Ascending aorta (tissue), 2 donors: ENCODE results near the gene ACADL. TPM values are rescaled to one million over a fixed set of nuclear protein-coding genes. Genes with fewer than 3 reads are reported as not detected.
"Not testable (repeated sequence)": the region's sequence is repeated elsewhere in the genome, so short reads cannot be mapped to it uniquely, and the experiment has no call there.

Experiments
- DNase-seq, 2 donors: peaks; one replicate each; pipeline ENCODE4 v3.0.0-alpha.2; 2019; ENCODE audit warnings: low spot score in 2 of 2
- H3K27ac ChIP-seq, 2 donors: fragments of 200-600 bp; sonication (generic); one replicate each; pipeline ENCODE4 v1.5.1; 2016 to 2017; ENCODE audit warnings: mild to moderate bottlenecking in 1 of 2
- H3K27me3 ChIP-seq: fragments of 200-600 bp; sonication (generic); one replicate; pipeline ENCODE4 v1.5.1; 2017
- H3K36me3 ChIP-seq, 2 donors: fragments of 200-600 bp; sonication (generic); one replicate each; pipeline ENCODE4 v1.5.1; 2016
- H3K4me1 ChIP-seq, 2 donors: fragments of 200-600 bp; sonication (generic); one replicate each; pipeline ENCODE4 v1.5.1; 2016 to 2017; ENCODE audit warnings: mild to moderate bottlenecking in 1 of 2
- H3K4me3 ChIP-seq, 2 donors: fragments of 200-600 bp; sonication (generic); one replicate each; pipeline ENCODE4 v1.5.1; 2016 to 2017; ENCODE audit warnings: mild to moderate bottlenecking in 1 of 2
- H3K9me3 ChIP-seq, 2 donors: fragments of 200-600 bp; sonication (generic); one replicate each; pipeline ENCODE4 v1.5.1; 2016
- intact Hi-C: fragments of 100-400 bp; cut with DNase I; formaldehyde crosslinking; loops from one replicate; pipeline ENCODE4 v1.15.1; 2023
- total RNA-seq: library from RNA; depleted of rRNA; stranded (reverse); fragments of >200 nt; gene quantifications from one replicate; pipeline ENCODE4 v1.1.0, GENCODE V29; 2016
- TF ChIP-seq, protein P1 (sequence below), 3 experiments: fragments of 200-600 bp in 2 of 3; fragments of 450-650 bp in 1 of 3; sonication (generic) in 2 of 3; IDR thresholded peaks; one replicate each; pipeline ENCODE4 v1.5.1; 2016 to 2019; ENCODE audit warnings: antibody characterized with exemption in 3 of 3, mild to moderate bottlenecking in 1 of 3, moderate library complexity in 1 of 3

The ACADL gene
- total RNA-seq, 1 donor from 2014 or later, result 18.5 TPM

DNA sequence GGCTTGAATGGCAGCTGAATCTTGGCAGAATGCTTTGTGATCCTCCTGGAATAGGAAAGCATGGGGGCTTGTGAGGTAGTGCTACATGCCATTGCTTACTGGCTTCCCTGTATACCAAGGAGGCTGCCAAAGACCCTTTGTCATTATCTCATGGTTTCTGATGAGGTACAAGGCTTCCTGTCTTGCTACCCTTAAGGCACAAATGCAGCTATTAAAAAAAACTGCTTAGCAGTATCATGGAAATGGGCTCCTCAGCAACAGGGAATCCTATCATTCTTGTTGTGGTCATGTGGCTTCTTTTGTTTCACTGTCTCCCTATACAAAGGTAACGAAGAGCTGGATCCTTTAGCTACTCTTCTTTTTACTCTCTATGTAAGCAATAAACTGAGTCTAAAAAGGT lies 47.5 kb downstream of the ACADL start:
- Histone ChIP-seq H3K4me3 (no peak overlapping the region), H3K4me1 (peaks cover under 1 to 3% of the 10 kb centered on the region in 2 donors), H3K27ac (no peak overlapping the region), H3K36me3 (peaks cover 5 to 15% of the 10 kb centered on the region in 2 donors), H3K27me3 (no peaks in the 10 kb centered on the region), H3K9me3 (no peaks in the 10 kb centered on the region)
- no peak for DNase-seq
- intact Hi-C loops, result loop anchor here (10.0 kb wide), 1 partner anchor 653 kb away; no protein-coding TSS in a partner anchor
- TF ChIP-seq, protein P1, sequence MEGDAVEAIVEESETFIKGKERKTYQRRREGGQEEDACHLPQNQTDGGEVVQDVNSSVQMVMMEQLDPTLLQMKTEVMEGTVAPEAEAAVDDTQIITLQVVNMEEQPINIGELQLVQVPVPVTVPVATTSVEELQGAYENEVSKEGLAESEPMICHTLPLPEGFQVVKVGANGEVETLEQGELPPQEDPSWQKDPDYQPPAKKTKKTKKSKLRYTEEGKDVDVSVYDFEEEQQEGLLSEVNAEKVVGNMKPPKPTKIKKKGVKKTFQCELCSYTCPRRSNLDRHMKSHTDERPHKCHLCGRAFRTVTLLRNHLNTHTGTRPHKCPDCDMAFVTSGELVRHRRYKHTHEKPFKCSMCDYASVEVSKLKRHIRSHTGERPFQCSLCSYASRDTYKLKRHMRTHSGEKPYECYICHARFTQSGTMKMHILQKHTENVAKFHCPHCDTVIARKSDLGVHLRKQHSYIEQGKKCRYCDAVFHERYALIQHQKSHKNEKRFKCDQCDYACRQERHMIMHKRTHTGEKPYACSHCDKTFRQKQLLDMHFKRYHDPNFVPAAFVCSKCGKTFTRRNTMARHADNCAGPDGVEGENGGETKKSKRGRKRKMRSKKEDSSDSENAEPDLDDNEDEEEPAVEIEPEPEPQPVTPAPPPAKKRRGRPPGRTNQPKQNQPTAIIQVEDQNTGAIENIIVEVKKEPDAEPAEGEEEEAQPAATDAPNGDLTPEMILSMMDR (IDR thresholded peaks at IDR 0.05), result no peak

GRCh38 chr2:210177115-210177514 lies 48.1 kb downstream of the ACADL start:
- not testable (repeated sequence) for DNase-seq, H3K4me1 ChIP-seq, H3K27ac ChIP-seq, H3K27me3 ChIP-seq, H3K9me3 ChIP-seq, H3K4me3 ChIP-seq
- intact Hi-C loops, result loop anchor here (10.0 kb wide), 1 partner anchor 652 kb away; no protein-coding TSS in a partner anchor
- H3K36me3 ChIP-seq, result peaks cover 4 to 11% of the 10 kb centered on the region in 2 donors

DNA sequence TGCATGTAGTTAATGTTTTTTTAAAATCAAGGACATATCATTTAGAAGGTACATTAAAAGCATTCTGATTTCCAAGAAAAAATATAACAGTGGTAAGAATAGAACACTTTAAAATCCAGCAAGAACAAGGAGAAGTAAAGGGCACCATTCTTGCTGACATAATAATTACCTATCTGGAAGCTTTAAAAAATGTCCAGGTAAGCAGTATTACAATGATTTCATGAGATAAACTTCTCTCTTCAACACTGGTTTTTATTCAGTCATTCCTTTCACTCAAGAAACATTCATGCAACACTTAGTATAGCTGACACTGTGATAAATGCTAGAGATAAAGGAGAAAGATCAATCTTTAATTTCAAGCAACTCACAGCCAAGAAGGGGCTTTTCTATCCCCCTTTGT lies 51.2 kb downstream of the ACADL start:
- Histone ChIP-seq H3K9me3 (no peaks in the 10 kb centered on the region), H3K36me3 (peaks cover 0 to 5% of the 10 kb centered on the region in 2 donors), H3K27me3 (no peaks in the 10 kb centered on the region), H3K4me1 (peaks cover 2 to 4% of the 10 kb centered on the region in 2 donors), H3K27ac (no peak overlapping the region), H3K4me3 (no peak overlapping the region)
- intact Hi-C loops, result loop anchor here (5.0 to 10.0 kb wide), 2 partner anchors 649 to 752 kb away; partner anchors contain the start of gene MAP2
- TF ChIP-seq, protein P1 (IDR thresholded peaks at IDR 0.05), result no peak
- DNase-seq, result no peak

DNA sequence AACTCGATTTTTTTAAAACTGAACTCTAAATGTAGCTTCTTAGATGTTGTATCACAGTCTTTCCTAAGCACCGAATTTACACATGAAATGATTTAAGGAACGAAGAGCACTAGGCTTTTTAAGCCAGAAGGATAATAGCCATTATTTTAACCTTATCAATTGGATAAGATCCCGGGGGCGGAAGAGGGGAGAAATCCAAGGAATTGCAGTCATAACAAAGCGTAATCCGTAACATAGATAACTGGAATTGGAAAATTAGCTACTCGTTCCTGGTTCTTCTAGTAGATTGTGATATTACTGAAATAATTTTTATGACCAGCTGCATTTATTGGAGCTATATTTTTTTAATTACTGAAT lies 53.0 kb downstream of the ACADL start:
- Histone ChIP-seq H3K9me3 (no peaks in the 10 kb centered on the region), H3K27me3 (no peaks in the 10 kb centered on the region), H3K27ac (peak overlapping the region; percentile 98 to 100), H3K36me3 (no peaks in the 10 kb centered on the region), H3K4me3 (peak overlapping the region; percentile 79 to 99), H3K4me1 (peaks cover 4 to 14% of the 10 kb centered on the region in 2 donors)
- no peak for DNase-seq
- TF ChIP-seq, protein P1 (IDR thresholded peaks at IDR 0.05), result no peak
- intact Hi-C loops, result loop anchor here (5.0 to 10.0 kb wide), 2 partner anchors 647 to 750 kb away; partner anchors contain the start of gene MAP2

GRCh38 chr2:210171309-210172218 lies 53.7 kb downstream of the ACADL start, which contains the start of gene KANSL1L:
Gene KANSL1L (minus strand): TSS chr2:210171409. CDS start chr2:210154582, 16,827 bp downstream.
- no peaks in the 10 kb centered on the region for H3K9me3 ChIP-seq
- peaks cover 6 to 19% of the 10 kb centered on the region in 2 donors for H3K4me1 ChIP-seq
- intact Hi-C loops, result loop anchor here (1.0 to 10.0 kb wide), 4 partner anchors 53 to 749 kb away; partner anchors contain the start of genes ACADL, MAP2 and RPE
- H3K4me3 ChIP-seq, result peak within 1 kb of the TSS; percentile 79 to 99
- peak; percentile 94 to 99 for DNase-seq
- TF ChIP-seq, protein P1 (IDR thresholded peaks at IDR 0.05), result no peak
- peak within 1 kb of the TSS; percentile 98 to 100 for H3K27ac ChIP-seq
- no peaks in the 10 kb centered on the region for H3K27me3 ChIP-seq
- H3K36me3 ChIP-seq, result no peaks in the 10 kb centered on the region
